GM19025 (cell line): ENCODE results near the gene MLKL.
A peak's percentile ranks its signal among the peaks of the same experiment; 100 is the strongest.

Experiments used
- ATAC-seq: cut with Tn5 transposase; IDR thresholded peaks from one replicate; pipeline ENCODE4 v1.9.1; 2021; ENCODE audit warnings: mild to moderate bottlenecking, low read depth, moderate library complexity; ENCODE audit not compliant: unreplicated experiment

The MLKL gene

GRCh38 chr16:74700438-74701225 lies at the start of gene MLKL:
MLKL (minus strand) TSS chr16:74700862; CDS start chr16:74695757, 5,105 bp downstream.
- ATAC-seq, result peak; percentile 47

DNA sequence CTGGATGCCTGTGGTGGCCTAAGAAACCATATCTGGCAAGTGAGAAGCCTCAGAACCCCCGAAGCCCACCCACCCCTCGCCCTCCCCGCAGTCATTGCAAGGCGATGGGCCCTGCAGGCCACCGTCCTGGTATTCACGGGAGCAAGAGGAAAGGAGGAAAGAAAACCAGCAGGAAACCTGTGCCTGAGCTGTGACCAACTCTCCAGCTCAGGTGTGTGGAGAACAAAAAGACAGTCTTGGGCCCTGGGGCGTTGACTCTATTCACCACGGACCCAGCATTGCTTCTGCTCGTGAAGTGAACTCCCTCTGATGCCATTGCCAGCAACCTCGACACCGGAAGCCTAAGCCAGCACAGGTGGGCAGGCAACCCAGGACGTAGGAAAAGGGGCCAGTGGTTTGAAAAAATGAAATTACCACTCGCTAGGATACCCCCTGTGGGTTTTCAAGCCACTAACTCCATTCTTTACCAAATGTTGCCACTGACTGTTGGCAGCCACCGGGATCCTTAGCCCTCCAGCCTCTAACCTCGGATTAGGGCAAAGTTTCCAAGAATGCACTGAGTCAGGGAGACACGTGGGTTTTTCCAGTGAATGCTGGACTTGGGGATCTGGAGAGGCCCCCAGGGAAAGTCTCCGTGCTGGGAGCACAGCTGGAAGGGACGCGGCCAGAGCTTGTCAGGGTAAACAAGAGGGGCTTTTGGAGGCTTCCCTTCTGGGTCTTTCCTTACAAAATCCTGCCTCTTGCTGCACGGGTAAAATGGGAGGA lies 48.8 kb upstream of the MLKL start:
- ATAC-seq, result no peak

- ATAC-seq, result no peak
Measured at GRCh38 chr16:74748616-74749026, 48.0 kb upstream of the MLKL start.

- no peak for ATAC-seq
Measured at GRCh38 chr16:74747716-74748615, 47.3 kb upstream of the MLKL start.

DNA sequence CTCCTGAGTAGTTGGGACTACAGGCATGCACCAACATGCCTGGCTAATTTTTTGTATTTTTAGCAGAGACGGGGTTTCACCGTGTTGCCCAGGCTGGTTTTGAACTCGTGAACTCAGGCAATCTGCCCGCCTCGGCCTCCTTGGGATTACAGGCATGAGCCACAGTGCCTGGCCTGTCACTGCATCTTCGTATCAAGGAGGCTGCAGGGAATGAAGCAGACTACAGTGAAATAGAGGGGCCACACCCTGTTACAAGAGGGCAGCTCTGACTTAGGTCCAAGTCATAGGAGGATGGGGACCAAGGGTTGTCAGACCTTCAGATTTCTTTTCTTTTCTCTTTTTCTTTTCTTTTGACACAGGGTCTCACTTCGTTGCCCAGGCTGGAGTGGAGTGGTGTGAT lies 45.3 kb upstream of the MLKL start:
- no peak for ATAC-seq

DNA sequence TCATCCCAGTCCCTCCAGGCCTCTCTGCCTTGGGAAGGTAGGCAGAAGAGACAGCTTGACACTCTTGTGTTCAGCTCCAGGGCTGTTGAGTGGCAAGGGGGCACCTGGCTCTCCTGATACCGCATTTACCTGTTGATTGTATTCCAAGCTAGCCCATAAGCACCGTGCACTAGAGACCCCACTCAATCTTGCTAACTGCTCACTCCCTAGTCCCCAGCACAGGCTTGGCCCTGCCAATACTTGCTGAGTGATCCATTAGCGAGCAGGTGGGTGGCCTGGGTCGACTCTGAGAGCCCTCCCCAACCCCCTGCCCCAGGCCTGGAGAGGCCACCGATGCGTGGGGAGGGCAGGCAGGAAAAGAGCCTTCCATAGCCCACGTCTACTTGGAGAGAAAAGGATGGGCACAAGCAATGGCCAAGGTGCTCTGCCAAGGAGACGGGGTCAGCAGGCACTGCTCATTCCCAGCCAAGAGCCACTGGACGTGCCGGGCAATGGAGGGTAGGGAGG lies 44.5 kb upstream of the MLKL start:
- no peak for ATAC-seq

- no peak for ATAC-seq
Measured at GRCh38 chr16:74744566-74744965, 43.9 kb upstream of the MLKL start.

GRCh38 chr16:74743668-74744299 lies 43.1 kb upstream of the MLKL start:
- no peak for ATAC-seq

DNA sequence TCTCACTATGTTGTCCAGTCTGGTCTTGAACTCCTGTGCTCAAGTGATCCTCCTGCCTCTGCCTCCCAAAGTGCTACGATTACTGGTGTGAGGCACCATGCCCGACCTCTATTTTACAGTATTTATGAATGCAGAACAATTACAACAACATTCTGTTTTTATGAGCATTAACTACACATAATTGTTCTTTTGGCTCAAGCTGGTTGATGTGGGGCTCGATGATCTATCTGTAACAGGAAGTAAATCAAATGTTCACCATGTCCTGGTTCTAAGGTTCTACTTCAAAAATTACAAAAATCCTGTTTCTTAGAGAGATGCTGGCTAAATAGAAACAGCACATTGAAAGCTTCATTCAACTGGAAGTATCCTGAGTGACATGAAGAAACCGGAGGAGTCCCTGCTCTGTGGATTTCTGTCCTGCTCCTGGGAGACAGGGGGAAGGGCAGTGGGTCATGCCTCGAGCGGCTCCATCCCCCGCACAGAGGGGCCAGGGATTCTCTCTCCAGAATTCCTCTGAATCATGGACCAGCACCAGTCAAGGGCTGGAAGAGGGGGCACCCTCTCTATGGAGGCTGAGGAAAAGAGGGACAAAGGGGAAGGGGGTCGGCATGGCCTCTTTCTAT lies 42.5 kb upstream of the MLKL start:
- ATAC-seq, result no peak

GRCh38 chr16:74742051-74742481 lies 41.4 kb upstream of the MLKL start:
- no peak for ATAC-seq

GRCh38 chr16:74740795-74741304 lies 40.2 kb upstream of the MLKL start:
- no peak for ATAC-seq

GRCh38 chr16:74739275-74739674 lies 38.6 kb upstream of the MLKL start:
- no peak for ATAC-seq

GRCh38 chr16:74738816-74739215 lies 38.2 kb upstream of the MLKL start:
- ATAC-seq, result no peak

DNA sequence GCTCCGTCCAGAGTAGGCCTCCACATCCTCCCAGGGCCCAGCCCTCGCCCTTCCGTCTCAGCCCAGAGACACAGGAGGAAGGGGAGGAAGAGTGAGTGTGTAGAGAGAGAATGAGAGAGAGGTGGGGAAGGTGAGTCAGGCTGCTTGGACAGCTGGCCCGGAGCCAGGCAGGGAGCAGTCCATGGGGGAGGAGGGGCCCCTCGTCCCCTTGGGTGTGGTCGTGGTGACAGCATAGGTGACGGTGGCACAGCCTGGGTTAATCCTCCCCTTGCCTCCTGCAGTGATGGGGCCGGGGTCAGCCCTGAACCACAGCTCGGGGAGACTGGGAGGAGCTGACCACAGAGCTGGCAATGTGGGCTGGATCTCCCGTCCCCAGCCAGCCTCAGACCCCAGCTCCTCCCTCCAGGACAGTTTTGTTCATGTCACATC lies 37.5 kb upstream of the MLKL start:
- no peak for ATAC-seq

GRCh38 chr16:74737521-74737920 lies 36.9 kb upstream of the MLKL start:
- ATAC-seq, result no peak

DNA sequence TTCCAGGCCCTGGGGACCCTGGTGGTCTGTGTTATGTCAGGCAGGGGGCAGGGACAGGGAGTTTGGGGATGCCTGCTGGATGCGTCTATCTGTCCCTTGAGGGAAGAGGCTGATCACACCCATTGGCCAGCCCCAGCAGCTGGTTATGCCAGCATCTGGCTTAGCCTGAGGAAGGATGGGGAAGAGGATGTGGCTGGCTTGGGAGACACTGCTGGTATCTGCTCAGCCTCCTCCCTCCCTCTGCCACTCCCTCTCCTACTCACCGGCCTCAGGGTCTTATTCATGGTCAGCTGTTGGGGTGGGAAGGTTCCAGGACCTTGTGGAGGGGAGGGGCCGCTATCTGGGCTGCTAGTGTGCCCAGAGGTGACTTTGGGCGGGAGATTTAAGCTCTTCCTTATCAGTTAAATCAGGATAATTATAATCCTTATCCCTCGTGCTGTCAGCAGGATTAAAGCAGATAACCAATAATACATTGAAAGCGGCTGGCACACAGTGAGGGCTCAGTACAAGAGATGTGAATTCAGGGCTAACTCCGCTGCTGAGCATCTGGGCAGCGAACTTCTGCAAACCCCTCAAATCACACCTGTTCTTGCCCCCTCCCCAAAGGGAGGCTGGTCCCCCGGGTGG lies 36.0 kb upstream of the MLKL start:
- ATAC-seq, result no peak

- no peak for ATAC-seq
Measured at GRCh38 chr16:74735554-74735953, 34.9 kb upstream of the MLKL start.

- ATAC-seq, result no peak
Measured at GRCh38 chr16:74735162-74735452, 34.4 kb upstream of the MLKL start.
